GM19467 (cell line): ENCODE measurements around the gene NDUFAF5.

Source experiments
- ATAC-seq: cut with Tn5 transposase; IDR thresholded peaks from one replicate; pipeline ENCODE4 v1.9.1; 2021; ENCODE audit warnings: mild to moderate bottlenecking, moderate library complexity; ENCODE audit not compliant: unreplicated experiment

NDUFAF5 gene

DNA sequence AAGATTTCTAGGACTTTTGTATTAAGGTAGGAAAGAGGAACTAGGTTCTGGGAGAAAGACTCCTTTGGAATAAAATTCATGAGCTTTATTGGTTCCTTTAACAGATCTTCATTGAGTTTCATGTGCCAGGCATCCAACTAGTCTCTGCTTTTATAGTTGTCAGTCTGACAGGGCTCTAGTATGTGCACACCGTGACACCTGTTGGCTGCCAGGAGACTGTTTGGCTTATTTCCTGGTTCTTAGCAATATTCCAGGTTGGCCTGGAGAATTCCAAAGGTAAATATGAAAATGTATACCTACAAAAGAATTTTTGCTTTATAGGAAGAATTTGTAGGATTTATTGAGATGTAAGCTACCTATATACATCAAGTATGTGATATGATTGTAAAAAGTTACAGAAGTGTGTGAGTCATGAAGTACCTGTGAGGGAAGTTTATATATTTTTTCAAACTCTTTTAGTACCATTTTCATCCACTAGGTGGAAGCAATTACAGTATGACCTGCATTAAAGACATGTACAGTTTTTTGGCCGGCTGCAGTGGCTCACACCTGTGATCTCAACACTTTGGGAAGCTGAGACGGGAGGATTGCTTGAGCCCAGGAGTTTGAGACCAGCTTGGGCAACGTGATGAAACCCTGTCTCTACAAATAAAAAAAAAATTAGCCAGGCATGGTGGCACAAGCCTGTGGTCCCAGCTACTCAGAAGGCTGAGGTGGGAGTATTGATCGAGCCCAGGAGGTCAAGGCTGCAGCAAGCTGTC lies 35.2 kb downstream of the NDUFAF5 start:
- ATAC-seq, result peak; percentile 84

DNA sequence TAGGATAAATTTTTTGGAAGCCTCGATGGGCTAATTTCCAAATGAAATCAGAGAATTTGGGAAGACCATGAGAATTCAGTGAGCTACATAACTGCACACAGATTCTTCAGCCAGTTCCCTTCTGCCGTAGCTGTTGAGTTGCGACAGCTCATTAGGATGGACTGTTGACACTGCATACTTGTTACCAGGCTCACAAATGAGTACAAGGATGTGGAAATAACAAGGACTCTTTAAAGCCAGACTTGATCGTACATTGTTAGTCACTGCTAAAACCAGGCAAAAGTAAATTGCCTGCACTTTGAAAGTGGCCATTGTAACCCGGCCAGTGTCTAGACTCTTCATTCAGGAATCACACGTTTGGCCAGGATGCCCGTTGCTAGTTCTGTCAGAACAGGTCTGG lies 37.0 kb downstream of the NDUFAF5 start:
- no peak for ATAC-seq

DNA sequence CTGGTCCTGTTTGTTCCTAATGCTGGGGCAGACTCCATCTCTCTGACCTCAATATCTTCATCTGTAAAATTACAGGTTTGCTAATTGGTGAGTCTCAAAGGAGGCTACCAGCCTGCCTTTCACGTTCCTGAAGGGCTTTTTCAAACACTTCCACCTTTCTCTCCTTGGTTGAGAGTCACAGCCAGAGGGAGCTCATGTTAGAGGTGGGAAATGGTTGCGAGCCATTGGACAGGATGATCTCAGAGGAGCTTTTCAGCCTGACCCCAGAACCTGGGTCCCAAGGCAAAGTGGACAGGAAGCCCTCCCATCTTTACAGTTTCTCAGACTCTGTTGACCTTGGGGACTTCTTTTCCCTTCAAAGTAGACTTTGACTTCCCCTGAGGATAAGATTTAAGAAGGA lies 37.6 kb downstream of the NDUFAF5 start:
- ATAC-seq, result no peak

DNA sequence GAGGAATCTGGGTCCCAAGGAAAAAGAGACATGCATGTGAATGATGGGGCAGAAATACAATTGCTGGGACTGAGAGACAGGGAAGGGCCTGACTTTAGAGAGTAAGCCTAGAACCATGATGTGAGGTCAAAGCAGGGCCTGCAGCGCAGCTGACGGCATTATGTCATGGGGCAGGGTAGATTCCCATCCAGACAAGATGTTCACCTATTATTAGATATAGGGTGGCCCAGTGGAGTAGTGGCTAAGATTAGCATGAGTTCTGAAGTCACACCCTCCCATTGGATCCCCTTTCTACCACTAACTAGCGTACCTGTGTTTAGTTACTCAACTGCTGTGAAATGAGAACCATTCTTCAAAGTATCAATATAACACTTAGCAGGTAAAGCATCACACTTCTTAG lies 39.6 kb downstream of the NDUFAF5 start:
- ATAC-seq, result no peak

DNA sequence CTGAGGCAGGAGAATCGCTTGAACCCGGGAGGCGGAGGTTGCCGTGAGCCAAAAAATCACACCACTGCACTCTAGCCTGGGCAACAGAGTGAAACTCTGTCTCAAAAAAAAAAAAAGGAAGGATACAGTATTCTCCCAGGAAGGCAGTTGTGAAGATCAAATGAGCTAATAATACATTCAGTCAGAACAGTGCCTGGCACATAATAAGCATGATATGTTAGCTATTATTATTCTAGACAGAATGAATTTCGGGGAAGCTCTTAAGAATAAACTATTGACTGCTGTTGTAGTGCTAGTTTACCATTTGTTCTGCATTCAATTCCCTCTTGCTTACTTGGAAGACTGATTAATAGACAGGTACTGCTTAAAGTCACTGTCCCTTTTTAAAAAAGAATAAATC lies 40.6 kb downstream of the NDUFAF5 start:
- no peak for ATAC-seq

DNA sequence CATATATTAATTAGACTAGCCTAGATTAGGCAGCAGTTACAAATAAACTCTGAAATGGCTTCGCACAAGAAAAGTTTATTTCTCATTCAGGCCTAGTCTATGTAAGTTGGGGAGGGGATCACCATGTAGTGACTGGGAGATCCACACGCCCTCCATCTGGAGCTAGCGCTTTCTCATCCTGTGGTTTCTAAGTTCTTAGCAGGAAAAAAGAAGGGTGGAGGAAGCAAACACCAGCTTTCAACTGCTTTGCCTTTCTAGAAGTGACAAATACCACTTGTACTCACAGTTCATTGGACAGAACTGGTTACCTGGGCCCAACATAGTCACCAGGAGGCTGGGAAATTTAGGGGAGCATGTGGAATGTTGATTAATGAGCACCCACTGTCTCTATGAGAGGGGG lies 46.6 kb downstream of the NDUFAF5 start:
- no peak for ATAC-seq

DNA sequence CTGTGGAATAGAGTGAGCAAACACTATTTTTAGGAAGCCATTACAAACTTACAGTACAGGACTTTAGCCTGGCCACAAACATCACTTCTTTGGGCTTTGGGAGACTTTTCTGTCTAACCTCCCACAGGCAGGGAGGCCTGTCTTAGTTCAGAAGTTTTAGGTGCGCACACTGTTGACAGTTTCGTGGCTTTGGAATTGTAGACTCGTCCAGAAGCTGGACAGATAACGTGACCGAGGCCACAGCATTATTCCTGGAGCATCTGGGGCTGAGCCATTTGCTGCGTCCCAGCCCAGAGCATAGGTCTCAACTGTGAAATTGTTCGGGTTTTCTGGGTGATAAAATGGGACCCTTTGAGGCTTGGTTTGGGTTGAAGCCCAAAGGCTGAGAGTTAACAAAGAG lies 53.8 kb downstream of the NDUFAF5 start:
- ATAC-seq, result no peak

DNA sequence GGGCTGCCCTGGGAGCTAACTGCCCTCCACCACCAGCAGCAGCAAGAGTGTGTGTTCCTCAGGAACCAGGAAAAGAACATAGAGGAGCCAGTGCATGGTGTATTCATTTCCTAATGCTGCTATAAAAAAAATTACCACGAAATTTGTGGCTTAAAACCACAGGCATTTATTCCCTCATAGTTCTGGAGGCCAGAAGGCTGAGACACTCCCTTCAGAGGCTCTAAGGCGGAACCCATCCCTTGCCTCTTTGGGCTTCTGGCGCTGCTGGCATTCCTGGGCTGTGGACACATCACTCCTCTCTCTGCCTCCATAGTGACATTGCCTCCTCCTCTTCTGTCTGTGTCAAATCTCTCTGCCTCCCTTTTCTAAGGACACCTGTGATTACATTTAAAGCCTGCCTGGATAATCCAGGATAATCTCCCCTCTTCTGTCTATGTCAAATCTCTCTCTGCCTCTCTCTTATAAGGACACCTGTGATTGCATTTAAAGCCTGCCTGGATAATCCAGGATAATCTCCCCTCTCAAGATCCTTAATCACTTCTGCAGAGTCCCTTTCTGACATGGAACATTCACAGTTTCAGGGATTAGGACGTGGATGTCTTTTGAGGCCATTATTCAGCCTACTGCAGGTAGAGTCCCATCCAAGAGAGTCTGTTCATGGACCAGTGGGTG lies 54.7 kb downstream of the NDUFAF5 start:
- ATAC-seq, result no peak

DNA sequence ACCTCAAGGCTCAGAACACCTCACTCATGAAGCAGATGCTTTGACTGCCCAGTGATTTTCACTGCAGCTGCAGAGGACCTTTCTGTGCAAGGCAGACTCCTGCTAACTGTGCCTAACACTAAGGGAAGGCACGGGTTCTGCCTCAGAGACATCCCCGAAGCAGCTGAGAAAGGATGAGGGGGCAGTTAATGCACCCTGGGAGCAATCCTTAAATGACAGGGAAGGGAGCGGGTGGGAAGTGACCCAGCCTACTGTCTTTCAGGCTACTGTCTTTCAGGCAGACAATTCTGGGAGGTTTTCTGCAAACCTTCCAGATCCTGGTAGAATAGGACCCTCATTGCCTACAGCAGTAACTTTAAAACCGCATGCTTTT lies 55.3 kb downstream of the NDUFAF5 start:
- no peak for ATAC-seq

DNA sequence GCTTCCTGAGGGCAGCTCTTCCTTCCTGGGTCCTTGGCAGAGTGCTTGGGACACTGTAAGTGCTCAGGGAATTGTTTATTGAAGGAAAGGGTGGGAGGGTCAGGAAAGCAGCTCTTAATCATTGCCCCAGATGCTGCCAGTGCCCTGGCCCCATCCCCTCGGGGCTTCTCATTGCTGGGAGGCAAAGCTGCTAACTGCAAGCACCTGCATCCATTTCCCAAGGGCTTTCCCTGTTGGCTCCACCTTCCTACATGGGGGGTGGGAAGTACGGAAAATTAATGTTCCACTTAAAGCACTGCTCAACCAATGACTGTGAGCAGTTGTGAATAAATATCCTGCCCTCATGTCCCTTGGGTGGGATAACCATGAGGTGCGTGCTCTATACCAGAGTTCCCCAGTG lies 56.4 kb downstream of the NDUFAF5 start:
- no peak for ATAC-seq

DNA sequence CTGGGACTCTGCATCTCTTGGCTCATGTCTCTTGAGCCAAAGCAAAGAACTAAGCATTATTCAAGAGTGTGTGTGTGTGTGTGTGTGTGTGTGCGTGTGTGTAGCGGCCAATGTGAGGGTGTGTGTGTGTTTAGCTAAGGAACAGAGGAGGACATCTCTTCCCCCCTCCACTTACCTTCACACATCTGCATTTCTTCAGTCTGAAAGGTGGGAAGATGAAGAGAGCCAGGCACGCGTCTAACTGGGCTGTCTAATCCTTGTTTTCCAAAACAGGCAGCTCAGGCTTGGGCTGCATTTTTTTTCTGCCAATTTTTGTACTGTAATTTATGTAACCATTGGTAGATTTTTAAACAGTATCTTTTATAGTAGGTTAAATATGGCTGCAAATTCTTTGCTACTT lies 59.5 kb downstream of the NDUFAF5 start:
- no peak for ATAC-seq

DNA sequence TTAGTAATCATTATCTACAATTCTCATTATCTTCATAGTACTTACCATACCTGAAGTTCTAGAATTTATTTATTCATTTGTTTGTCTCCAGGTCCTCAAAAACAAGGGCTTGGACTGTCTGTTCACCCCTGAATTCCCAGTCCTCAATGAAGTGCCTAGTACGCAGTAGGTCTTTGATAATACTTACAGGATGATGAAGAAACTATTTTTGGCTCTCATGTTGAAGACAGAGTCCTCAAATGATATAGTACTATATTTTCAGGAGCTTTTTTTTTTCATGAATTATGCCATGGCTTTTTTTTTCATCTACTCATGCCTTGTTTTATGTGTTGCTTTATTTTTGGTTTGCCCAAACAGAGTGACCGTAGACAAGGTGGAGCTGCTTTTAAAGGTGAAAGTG lies 66.5 kb downstream of the NDUFAF5 start:
- no peak for ATAC-seq

DNA sequence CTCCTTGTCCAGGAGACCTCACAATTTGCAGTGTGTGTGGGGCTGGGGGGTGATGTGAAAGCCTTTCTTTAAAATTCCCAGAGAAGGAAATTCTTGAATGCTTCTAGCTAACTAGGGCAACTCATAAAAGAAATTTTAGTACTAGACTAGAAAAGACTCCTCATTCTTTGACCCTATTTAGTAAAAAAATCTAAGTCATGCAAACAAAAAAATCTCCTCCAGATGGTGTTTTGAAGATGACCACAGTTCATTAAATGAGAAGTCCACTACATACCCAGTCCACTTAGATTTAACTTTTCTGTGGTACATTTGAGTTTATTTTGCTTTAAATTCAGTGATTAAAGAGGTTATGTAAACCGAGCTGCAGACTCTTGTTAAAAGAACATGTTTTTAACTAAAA lies 67.5 kb downstream of the NDUFAF5 start:
- ATAC-seq, result no peak

DNA sequence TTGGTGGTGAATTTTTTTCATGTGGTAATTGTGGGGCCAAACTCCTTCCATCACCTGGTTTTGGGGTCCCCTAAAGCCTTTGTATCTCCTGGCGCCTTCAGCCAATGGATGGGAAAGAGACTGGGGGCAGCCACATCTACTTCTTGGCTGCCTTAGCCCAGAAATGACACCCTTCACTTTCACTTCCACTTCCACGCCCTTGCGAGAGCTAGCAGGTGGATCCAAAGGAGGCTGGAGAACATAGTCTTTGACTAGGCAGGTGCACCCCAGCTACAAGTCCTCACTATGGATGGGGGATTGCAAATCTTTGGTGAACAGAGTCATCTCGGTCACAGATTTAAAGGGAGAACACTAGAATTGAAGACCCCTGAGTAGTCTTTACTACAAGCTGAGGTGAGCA lies 70.8 kb downstream of the NDUFAF5 start:
- no peak for ATAC-seq

DNA sequence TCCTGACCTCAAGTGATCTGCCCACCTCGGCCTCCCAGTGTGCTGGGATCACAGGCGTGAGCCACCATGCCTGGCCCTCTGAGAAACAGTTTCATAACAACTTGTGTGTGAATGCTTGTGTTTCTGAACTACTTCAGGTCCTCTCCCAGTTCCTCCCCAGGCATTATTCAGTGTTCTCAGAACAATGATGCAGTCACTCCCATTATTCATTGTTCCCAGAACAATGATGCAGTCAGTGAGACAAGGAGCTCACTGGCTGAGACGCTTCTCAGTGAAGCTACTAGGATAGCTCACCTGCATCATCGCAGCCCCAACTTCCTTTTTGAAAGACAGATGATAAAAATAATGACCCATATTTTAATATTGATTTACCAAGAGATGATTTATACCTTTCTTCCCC lies 71.5 kb downstream of the NDUFAF5 start:
- ATAC-seq, result no peak

DNA sequence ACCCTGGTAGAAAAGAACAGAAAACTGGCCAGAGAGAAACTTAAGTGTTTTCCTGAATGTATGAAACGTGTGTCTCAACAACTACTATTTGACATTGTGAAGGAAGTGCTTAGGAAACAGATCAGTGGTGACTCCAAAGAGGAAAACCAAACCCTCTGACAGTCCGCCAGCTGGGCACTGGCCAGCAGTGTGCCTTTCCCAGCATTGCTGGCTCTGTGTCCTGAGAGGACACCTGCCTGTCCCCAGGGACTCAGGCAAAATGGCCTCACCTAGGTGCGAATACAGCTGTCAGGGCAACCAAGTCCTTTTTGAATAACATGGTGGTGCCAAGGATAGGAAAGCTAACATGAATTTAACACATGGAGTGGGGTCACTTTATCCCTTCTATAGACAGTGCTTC lies 72.5 kb downstream of the NDUFAF5 start:
- no peak for ATAC-seq

DNA sequence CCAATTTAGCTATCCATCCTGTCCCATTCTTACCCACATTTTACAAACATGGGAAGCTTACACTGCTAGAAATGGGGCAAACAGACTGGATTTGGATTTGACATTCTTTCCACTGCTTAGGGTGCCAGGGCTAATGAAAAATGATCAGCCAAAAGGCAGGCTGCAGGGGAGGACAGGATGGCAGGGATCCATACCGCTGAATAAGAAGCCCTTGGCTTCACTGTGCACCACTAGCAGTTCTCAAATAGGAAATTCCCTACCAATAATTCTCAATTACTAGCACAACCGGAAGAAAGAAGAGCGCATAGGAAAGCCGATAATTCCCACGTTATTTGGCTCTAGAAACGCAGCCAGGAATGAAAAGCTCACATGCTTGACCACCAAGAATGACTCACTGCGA lies 73.1 kb downstream of the NDUFAF5 start:
- no peak for ATAC-seq

DNA sequence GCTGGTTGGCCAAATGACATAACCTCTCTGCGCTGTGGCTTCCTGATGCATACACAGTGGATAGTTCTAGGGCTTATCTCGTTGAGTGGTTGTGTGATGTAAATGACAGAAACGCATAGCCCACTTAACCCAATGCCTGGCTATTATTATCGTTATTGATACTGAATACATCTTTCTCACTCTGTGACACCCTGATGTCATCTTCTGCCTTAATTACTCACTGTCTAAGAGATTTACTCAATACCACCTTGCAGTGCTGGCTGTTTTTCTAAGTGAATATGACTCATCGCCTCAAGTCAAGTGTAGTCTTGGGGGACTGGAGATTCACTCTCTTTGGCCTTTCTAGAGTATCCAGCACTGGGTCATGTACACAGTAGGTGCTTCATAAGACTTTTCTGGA lies 73.6 kb downstream of the NDUFAF5 start:
- ATAC-seq, result no peak

DNA sequence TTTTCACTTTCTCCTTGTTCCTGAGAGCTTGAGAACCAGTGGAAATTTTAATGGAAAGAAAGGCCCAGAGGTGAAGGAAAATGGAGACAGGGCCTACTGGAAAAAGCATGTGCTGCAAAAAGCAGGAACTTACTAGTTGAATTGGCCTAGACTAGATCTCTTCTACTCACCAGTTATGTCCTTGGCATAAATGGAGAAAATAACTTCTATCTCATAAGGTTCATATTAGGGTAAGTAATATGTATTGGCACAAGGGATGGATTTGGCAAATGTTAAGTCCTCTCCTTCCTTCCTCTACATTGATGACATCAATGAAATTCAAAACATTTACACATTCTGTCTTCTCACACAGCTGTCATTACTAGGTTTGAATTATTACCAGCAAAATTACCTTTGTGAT lies 74.0 kb downstream of the NDUFAF5 start:
- ATAC-seq, result no peak

DNA sequence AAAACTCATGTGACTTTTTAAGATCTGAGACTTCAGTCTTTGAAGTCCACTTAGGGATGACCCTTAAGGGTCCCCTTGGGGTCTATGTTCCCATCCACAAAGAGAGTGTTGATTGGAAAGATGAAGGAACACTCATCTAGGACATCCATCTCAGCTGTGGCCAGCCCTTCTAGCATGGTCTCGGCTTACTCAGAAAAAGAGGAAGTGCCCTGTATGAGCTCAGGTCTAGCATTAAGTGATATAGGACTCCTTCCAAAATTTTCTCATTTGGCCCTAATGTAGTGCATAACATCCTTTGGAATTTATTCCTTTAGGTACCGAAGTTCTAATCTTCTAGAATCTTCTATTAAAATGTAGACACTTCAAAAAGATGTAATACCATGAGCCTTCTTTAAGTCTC lies 77.4 kb downstream of the NDUFAF5 start:
- ATAC-seq, result no peak

DNA sequence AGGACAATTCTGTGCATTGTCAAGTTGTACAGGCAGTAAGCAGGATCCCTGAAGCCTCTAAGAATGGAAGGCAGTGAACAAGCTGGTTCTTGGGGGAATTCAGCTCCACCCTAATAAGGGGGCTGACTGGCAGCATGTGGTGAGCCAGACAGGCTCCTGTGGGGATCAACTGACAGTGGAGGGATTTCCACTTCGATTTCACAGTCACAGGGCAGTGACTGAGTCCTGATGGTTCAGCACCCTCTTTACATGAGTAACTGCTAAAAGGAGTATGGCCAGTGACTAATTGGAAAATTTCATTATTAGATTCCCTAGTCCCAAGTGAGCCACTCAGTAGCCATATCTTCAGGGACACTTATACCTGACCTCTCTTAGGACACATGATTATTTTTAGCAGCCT lies 78.4 kb downstream of the NDUFAF5 start:
- ATAC-seq, result no peak

DNA sequence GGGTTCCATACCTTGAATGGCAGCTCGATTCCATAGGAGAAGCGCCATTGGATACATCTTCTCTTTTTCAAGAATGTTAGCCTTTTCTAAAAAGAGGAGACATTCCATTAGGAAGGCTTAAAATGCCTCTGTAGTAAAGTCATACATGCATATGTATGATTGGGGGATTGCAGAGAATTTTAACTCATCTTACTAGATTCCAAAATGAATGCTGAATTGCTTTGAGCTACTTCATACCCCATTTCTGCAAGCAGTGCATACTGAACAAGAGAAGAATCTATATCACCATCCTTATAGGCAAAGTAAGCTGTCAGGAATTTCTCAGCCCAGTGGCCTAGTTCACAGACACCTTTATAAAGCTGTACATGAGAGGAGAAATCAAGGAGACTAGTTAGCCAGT lies 80.3 kb downstream of the NDUFAF5 start:
- no peak for ATAC-seq

DNA sequence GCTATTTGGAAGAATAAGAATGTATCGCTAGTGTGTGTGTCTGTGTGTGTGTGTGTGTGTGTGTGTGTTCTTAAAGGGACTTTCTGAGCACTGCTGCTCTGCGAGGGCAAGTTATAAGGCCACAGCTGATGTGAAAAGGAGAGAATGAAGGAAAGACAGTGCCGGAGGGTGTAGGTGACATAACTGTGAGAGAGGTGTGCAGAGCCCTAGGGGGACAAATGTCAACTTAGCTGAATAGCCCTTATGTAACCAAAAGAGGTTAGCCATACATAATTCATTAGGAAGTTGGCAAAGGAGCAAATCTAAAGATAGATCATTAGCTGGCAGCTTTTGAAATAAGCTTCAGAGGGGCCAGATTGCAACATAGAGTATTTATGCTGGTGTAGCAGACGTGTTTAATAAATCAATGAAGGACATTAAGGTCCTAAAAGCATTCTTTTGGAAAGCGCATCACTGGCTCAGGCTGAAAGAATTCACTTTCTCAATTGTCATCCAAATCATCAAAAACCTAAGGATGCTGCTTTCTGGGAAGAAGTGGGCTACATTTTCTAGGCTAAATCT lies 81.0 kb downstream of the NDUFAF5 start:
- ATAC-seq, result no peak
